ENCODE results near the gene RPS6KC1.

The RPS6KC1 gene

GRCh38 chr1:213136190-213136917 lies 85.3 kb downstream of the RPS6KC1 start:
- no peak for TF ChIP-seq REST (IDR thresholded peaks at IDR 0.05; ENCODE audit: low read depth)
- no peak for TF ChIP-seq TEAD4 (IDR thresholded peaks at IDR 0.05)
- TF ChIP-seq TCF12 (IDR thresholded peaks at IDR 0.05; ENCODE audit: low read depth): no peak
- TF ChIP-seq TAF1 (IDR thresholded peaks at IDR 0.05; ENCODE audit: low read depth): no peak
- TF ChIP-seq EP300 (IDR thresholded peaks at IDR 0.05; ENCODE audit: borderline replicate concordance): no peak
- no peak for TF ChIP-seq RAD21 (IDR thresholded peaks at IDR 0.05; ENCODE audit: low read depth)
- TF ChIP-seq USF1 (IDR thresholded peaks at IDR 0.05): no peak
- no peak for TF ChIP-seq YY1 (IDR thresholded peaks at IDR 0.05; ENCODE audit: low read depth)
- no peak for TF ChIP-seq MAX (IDR thresholded peaks at IDR 0.05)
- TF ChIP-seq CREB1 (IDR thresholded peaks at IDR 0.05; ENCODE audit: low read depth): no peak
- TF ChIP-seq FOXM1 (IDR thresholded peaks at IDR 0.05; ENCODE audit: borderline replicate concordance, low read depth): no peak
- no peak for TF ChIP-seq NFIC (IDR thresholded peaks at IDR 0.05)
- TF ChIP-seq ZBTB7A (IDR thresholded peaks at IDR 0.05; ENCODE audit: low read depth): no peak
- no peak for TF ChIP-seq CEBPB (IDR thresholded peaks at IDR 0.05)
- no peak for TF ChIP-seq EGR1 (IDR thresholded peaks at IDR 0.05)

- TF ChIP-seq TAF1 (IDR thresholded peaks at IDR 0.05; ENCODE audit: low read depth) (no peak), RAD21 (IDR thresholded peaks at IDR 0.05; ENCODE audit: low read depth) (no peak), EGR1 (IDR thresholded peaks at IDR 0.05) (no peak), EP300 (IDR thresholded peaks at IDR 0.05; ENCODE audit: borderline replicate concordance) (no peak), CREB1 (IDR thresholded peaks at IDR 0.05; ENCODE audit: low read depth) (no peak), FOXM1 (IDR thresholded peaks at IDR 0.05; ENCODE audit: borderline replicate concordance, low read depth) (no peak), REST (IDR thresholded peaks at IDR 0.05; ENCODE audit: low read depth) (no peak), NFIC (IDR thresholded peaks at IDR 0.05) (no peak), MAX (IDR thresholded peaks at IDR 0.05) (no peak)
These were observed 87.3 kb downstream of the RPS6KC1 start for GRCh38 chr1:213138391-213138790.

GRCh38 chr1:213138892-213139291 lies 87.9 kb downstream of the RPS6KC1 start:
- TF ChIP-seq TCF12 (IDR thresholded peaks at IDR 0.05; ENCODE audit: low read depth) (no peak), CREB1 (IDR thresholded peaks at IDR 0.05; ENCODE audit: low read depth) (no peak), REST (IDR thresholded peaks at IDR 0.05; ENCODE audit: low read depth) (no peak), RAD21 (IDR thresholded peaks at IDR 0.05; ENCODE audit: low read depth) (no peak), EP300 (IDR thresholded peaks at IDR 0.05; ENCODE audit: borderline replicate concordance) (no peak), FOXM1 (IDR thresholded peaks at IDR 0.05; ENCODE audit: borderline replicate concordance, low read depth) (no peak), TEAD4 (IDR thresholded peaks at IDR 0.05) (no peak), TAF1 (IDR thresholded peaks at IDR 0.05; ENCODE audit: low read depth) (no peak), CEBPB (IDR thresholded peaks at IDR 0.05) (no peak), ZBTB7A (IDR thresholded peaks at IDR 0.05; ENCODE audit: low read depth) (no peak), NFIC (IDR thresholded peaks at IDR 0.05) (no peak), EGR1 (IDR thresholded peaks at IDR 0.05) (no peak), USF1 (IDR thresholded peaks at IDR 0.05) (no peak), MAX (IDR thresholded peaks at IDR 0.05) (no peak), YY1 (IDR thresholded peaks at IDR 0.05; ENCODE audit: low read depth) (no peak)

- no peak for TF ChIP-seq YY1 (IDR thresholded peaks at IDR 0.05; ENCODE audit: low read depth)
- no peak for TF ChIP-seq USF1 (IDR thresholded peaks at IDR 0.05)
- TF ChIP-seq TEAD4 (IDR thresholded peaks at IDR 0.05): no peak
- TF ChIP-seq EGR1 (IDR thresholded peaks at IDR 0.05): no peak
- no peak for TF ChIP-seq FOXM1 (IDR thresholded peaks at IDR 0.05; ENCODE audit: borderline replicate concordance, low read depth)
- TF ChIP-seq NFIC (IDR thresholded peaks at IDR 0.05): no peak
- TF ChIP-seq EP300 (IDR thresholded peaks at IDR 0.05; ENCODE audit: borderline replicate concordance): no peak
- TF ChIP-seq MAX (IDR thresholded peaks at IDR 0.05): no peak
- TF ChIP-seq REST (IDR thresholded peaks at IDR 0.05; ENCODE audit: low read depth): no peak
- no peak for TF ChIP-seq CREB1 (IDR thresholded peaks at IDR 0.05; ENCODE audit: low read depth)
- TF ChIP-seq ZBTB7A (IDR thresholded peaks at IDR 0.05; ENCODE audit: low read depth): no peak
These were observed 97.9 kb downstream of the RPS6KC1 start for GRCh38 chr1:213148905-213149304.

Measured in Ishikawa (cell line).